Retina (tissue), 1 donor: ENCODE measurements around the gene PKP4.
A peak's percentile ranks its signal among the peaks of the same experiment; 100 is the strongest.

ENCODE experiments used
- DNase-seq: peaks from one replicate; pipeline ENCODE4 v3.0.0-alpha.2; 2016

PKP4 gene

GRCh38 chr2:158658396-158658795 lies 201.6 kb downstream of the PKP4 start:
- DNase-seq, result no peak

- no peak for DNase-seq
These were observed 202.7 kb downstream of the PKP4 start for GRCh38 chr2:158659483-158659882.

GRCh38 chr2:158661231-158661630 lies 204.5 kb downstream of the PKP4 start:
- DNase-seq, result no peak

DNA sequence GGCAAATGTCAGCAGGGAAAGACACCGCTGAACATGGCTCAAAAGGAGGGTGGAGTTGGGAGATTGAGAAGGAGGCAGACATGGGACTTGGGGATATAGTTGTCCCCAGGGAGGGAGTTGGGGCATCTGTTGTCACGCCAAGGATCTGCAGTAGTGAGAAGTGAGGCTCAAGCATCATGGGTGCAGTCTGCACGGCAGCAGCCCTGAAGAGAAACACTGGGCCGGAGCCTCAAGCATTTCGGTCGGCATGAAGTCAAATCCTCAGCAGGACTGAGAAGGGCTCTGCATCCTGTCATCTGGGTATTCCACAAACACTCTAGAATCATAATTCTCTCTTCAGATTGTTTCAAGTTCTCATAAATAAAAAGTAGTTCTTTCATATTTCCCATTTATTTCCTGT lies 205.7 kb downstream of the PKP4 start:
- no peak for DNase-seq

DNA sequence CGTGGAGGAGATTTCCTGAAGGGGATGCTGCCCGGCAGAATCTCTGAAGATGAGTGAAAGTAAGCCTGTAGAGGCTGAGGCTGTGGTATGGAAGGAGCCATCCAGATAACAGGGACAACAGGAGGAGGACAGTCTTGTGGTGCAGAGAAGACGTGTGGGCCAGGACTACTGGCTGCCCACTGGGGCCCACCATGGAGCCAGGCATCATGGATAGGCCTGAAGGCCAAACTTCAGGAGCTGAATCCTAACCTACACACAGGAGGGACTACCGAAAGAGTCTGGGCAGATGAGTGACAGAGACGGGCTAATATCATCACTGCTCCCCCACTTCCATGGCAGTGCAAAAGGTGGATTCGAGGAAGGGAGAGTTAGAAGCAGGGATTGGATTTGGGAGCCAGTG lies 207.0 kb downstream of the PKP4 start:
- DNase-seq, result no peak

DNA sequence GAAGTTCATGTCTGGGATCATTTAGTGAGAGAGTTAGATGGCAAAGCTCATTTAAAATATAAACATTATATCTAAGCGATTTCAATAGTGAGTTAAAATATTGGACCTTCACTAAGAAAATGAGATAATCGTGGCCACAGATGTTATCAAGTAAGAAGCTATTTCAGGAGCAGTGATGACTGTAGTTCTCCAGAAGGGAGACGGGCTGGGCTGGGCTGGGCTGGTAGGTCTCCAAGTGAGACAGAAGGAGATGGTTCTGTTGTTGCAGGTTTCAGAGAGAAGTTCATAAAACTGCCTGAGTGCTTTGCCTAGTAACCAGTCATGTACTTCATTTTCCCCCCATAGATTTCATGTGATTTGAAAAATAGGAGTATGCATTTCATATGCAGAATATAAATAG lies 208.2 kb downstream of the PKP4 start:
- DNase-seq, result no peak

- DNase-seq, result no peak
These were observed 209.0 kb downstream of the PKP4 start for GRCh38 chr2:158665536-158666302.

DNA sequence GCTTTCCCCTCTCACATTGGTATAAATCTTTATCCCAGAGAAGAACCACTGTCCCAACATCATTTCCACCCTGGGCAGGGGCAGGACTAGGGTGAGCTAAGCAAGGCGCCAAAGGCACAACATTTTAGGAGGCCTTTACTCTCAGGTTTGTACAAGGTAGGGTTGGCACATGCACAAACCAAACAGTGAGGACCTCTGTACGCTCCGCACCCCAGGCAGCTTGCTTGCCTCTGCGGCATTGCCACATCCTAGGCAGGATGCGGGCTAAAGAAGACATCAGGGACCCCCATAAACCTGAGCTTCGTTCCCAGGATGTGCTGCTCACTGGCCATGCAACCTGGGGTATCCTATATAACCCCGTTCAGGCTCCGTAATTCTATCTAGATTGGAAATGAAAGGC lies 210.2 kb downstream of the PKP4 start:
- DNase-seq, result no peak

GRCh38 chr2:158667586-158667985 lies 210.8 kb downstream of the PKP4 start:
- DNase-seq, result no peak

DNA sequence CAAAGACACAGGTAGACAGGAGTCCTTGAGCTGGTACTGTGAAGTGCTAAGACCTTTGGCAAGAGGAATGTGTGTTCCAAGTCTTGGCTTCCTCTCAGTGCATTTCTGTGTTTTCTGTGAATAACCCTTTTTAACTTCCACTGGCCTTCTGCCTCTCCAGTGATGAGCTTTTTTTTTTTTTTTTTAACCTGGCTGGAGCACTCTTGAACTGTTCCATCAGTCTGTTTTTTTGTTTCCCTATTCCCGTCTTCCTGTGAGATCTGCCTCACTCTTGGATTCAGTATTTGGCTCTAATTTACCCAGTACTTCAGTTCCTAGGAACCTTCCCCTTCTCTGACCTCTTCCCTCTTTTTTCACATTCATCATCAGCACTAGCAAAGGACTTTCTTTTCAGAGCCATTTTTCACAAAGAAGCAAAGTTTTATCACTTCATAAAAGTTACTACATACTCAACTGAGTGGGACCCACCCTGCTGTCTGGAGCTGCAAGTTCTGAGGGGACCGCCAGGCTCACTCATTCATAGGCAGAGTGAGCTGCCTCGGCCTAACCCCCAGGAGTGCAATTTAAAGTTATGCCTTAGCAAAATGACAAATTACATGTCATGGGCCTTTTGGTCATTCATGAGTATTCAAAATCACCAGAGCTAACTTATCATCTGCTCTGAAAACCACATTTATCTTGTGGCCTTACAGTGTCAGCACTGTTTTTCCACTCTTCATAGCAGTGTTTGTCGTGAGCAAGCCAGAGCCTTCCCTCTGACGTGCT lies 211.4 kb downstream of the PKP4 start:
- DNase-seq, result no peak

- DNase-seq, result no peak
These were observed 213.5 kb downstream of the PKP4 start for GRCh38 chr2:158670292-158670691.

DNA sequence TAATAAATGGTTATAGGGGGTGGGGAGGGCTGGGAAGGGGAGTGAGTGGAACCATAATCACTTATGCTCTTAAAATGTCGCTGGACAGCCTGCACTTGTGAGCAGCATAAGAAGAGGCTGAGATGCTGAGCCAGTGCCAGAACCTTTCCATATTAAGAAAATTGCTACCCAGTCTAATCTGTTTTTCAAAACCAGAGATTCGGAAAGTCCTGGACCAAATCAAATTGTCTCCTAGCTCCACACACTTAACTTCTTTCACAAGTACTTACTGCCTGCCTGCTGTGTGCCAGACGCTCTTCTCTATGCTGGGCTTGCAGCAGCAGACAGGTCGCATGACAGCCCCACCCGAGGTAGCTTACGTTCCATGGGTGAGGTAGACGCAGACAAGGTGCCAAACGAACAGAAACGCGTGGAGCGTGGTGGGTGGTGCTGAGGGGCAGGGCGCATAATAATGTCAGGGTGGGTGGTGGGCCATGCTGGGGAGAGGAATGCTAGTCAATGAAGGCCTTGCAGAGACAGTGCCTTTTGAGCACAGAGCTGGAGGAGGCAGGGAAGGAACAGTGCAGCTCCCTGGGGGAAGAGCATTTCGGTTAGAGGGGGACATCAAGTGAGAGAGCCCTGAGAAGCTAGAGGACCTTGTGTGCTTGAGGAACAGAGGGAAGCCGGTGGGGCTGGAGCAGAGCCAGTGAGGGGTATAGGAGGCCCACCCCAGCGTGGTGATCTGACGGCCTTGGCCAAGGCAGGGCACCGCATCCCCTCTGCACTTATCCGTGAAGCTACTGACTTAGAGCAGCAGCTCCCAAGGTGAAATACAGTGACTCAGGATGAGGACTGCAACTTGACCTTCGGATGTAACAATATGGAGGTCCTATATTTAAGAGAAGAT lies 214.9 kb downstream of the PKP4 start:
- DNase-seq, result no peak

DNA sequence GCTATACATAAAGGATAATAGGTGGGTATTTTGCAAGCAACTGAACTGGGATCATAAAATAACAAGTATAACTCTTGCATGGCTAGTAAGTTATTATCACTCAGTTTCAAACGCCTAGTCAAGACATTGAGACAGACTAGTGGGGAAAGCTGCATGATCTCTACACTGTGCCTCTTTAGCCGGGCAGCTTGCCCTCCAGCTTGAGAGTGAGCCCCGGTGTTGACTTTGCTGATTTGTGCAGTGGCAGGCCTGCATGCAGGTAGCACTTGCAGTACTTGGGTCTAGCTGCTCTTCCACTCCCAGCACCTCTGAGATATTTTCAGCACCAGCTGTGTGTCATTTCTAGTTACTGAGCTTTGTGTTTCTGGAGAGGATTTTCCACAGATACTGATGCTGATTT lies 219.5 kb downstream of the PKP4 start:
- DNase-seq, result no peak

GRCh38 chr2:158676696-158677095 lies 219.9 kb downstream of the PKP4 start:
- DNase-seq, result no peak

- no peak for DNase-seq
These were observed 220.8 kb downstream of the PKP4 start for GRCh38 chr2:158677542-158677941.

GRCh38 chr2:158681816-158682215 lies 225.1 kb downstream of the PKP4 start:
- DNase-seq, result no peak

DNA sequence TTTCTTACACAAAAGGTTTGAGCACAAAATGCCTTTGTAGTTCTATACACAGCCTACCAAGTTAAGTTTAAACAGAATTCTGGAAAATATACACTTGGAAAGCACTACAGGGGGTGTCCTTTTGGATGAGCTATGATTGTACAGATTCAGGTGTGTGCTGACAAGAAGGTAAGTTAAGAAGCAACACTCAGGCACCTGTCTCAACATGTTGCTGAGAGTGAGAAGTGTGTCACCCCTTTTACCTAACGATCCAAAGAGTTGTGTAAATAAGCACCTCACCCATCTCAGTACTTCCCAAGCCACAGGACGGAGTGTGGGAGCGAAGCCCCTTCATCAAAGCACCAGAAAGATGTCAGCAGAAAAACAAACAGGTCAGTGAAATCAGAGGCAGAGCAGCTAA lies 228.9 kb downstream of the PKP4 start:
- DNase-seq, result no peak

DNA sequence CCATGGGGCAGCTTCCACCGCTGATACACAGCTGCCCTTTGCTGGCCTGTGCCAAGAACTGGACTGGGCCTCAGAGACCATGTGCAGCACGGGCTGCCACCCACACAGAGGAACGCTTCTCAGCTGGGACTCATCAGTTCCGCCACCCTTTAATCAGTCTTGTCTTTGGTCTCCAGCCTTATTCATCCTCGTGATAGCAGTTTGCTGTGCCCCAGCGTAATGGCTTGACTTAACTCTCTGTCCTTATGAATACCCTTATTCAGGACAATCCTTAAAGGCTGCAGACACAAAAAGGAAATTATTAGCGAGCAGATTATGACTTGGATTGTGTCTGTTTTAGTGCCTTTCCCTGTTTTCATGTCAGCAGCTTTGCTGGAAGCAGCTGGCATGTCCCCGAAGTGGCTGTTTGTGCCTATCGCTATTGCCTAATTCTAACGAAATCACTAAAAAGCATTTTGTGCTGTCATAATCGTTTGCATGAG lies 229.5 kb downstream of the PKP4 start:
- DNase-seq, result peak; percentile 77

DNA sequence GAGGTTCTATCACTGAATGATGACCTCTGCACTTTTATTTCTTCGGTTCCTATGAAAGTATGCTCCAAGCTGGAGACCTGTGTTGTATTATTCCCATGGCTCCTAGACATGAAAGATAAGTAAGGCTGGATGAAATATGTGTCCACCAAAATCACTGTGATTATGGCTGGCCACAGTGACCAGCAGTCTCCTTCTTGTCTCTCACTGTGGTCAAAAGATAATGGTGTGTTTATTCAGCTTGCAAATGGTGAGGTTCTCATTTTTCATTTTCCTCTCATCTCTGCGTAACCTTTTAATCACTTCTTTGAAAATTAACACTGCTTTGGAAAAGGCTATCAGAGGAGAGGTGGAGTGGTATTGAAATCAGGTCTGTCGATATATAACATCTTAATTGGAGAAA lies 230.6 kb downstream of the PKP4 start:
- DNase-seq, result no peak

- no peak for DNase-seq
These were observed 232.0 kb downstream of the PKP4 start for GRCh38 chr2:158688721-158689120.

GRCh38 chr2:158689391-158689790 lies 232.6 kb downstream of the PKP4 start:
- no peak for DNase-seq

GRCh38 chr2:158690823-158691222 lies 234.1 kb downstream of the PKP4 start:
- DNase-seq, result no peak

DNA sequence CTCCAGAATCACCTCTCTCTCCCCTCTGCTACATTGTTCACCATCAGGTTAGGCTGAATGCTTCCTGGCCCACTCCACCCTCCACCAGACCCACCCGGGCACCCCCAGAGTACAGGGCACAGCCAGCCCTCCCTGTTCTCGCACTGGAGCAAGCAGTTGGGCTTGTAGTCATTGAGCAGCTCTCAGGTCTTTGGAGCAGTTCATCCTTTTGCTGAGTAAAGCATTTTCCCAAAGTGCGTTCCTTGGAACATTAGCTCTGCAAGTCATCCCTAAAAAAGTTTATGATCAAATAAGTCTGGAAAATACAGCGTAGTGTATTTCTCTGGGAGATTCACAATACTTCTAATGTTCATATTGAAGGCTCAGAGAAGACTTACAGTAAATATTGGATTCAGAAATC lies 234.9 kb downstream of the PKP4 start:
- no peak for DNase-seq
